ENCODE measurements around the gene SLC35A2. TPM values are rescaled to one million over a fixed set of nuclear protein-coding genes. Genes with fewer than 3 reads are reported as not detected.

The SLC35A2 gene
- total and polyA plus RNA-seq, 10 donors, result 6.2 to 20.8 (median 15.9) TPM

DNA sequence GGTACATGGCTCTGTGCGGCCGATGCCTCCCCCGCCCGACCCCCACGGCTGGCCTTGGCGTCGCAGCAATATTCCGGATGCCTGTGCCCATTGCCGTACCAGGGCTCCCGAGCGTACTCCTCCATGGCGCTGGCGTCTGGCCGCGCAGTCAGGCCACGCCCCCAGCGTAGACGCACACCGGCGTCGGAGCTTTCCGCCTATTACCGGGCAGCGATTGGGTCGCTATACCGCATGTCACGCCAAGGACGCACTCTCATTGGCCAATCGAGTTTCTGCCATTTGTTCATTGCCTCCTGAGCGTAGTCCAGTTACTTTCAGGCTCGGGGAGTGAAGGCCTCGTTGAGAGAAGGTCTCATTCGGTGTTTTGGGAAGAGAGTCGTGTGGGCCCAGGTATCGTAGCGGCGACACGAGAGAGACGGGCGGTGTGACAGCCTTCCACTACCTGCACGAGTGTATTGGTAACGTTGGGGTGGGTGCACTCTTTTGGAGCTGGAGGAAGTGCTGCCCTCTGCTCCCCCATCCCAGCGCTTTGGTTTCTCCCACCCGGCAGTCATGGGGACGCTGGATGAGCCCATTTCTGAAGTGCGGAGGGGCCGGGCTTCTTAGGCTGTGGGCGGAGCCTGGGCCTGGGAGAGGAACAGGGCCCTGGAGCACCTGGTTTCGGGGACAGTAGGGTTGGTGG is 13.7 kb downstream of the SLC35A2 start, which contains the start of the genes PQBP1 and TIMM17B:
Gene PQBP1 (plus strand): TSS at position 306 of the 682 bp plus-strand sequence. CDS start 580 bp downstream, outside the sequence.
Gene TIMM17B (minus strand): TSS at position 144 of the 682 bp plus-strand sequence. CDS start 19 bp downstream, at position 125.
- DNase-seq, result peak; percentile 95
- WGBS, 5 donors, result 0 to 53% (median 1%) methylated on average over 19 to 49 of the region's 49 CpGs
- H3K4me1 ChIP-seq, result peaks cover 2 to 40% (median 22%) of the 10 kb centered on the region in 6 donors
- H3K9me3 ChIP-seq, result peaks cover 0 to 7% (median 0%) of the 10 kb centered on the region in 8 donors
- intact Hi-C loops (cut with DNase I; ENCODE audit: low total_unique reads), result loop anchor here (10.0 kb wide), 2 partner anchors 47 to 93 kb away; partner anchors contain the start of gene HDAC6
- TF ChIP-seq POLR2A (IDR thresholded peaks at IDR 0.05) (peak in 1 of 3 donors; percentile 37), POLR2AphosphoS5 (IDR thresholded peaks at IDR 0.05) (peak; percentile 94 to 96 (median 94))
- TF ChIP-seq, protein P1, sequence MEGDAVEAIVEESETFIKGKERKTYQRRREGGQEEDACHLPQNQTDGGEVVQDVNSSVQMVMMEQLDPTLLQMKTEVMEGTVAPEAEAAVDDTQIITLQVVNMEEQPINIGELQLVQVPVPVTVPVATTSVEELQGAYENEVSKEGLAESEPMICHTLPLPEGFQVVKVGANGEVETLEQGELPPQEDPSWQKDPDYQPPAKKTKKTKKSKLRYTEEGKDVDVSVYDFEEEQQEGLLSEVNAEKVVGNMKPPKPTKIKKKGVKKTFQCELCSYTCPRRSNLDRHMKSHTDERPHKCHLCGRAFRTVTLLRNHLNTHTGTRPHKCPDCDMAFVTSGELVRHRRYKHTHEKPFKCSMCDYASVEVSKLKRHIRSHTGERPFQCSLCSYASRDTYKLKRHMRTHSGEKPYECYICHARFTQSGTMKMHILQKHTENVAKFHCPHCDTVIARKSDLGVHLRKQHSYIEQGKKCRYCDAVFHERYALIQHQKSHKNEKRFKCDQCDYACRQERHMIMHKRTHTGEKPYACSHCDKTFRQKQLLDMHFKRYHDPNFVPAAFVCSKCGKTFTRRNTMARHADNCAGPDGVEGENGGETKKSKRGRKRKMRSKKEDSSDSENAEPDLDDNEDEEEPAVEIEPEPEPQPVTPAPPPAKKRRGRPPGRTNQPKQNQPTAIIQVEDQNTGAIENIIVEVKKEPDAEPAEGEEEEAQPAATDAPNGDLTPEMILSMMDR (IDR thresholded peaks at IDR 0.05 in 8 of 11, conservative IDR thresholded peaks at IDR 0.05 in 3 of 11), result peak in 1 of 11 experiments; percentile 15
- no peaks in the 10 kb centered on the region for H3K27me3 ChIP-seq (replicated peaks in 1 of 7)
- peak within 1 kb of the TSS; percentile 92 to 98 (median 96) for H3K27ac ChIP-seq
- peaks cover 0 to 62% (median 25%) of the 10 kb centered on the region in 6 donors for H3K36me3 ChIP-seq
- H3K4me3 ChIP-seq, result peak within 1 kb of the TSS; percentile 47 to 81 (median 54)

DNA sequence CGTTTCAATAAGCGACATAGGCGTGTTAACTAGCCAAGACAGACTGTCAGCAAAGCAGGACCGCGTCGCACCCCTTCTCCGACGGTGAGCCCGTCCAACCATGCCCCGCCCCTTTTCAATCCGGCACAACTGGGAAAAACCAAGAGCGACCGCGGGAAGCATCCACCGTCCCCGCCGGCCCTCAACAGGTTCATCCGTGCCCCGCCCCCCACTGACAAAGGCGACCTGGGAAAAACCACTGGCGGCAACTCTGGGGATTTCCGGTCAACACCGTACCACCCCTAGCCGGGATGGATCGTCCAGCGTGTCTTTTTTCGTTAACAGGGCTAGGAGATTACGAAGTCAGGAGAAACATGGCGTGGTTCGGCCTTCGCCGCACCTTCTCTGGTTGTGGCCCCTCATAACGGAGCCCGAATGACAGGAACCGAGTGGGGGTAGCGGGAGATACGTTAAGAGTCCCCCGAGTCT is 14.3 kb downstream of the SLC35A2 start:
- no peak for TF ChIP-seq POLR2AphosphoS5 (IDR thresholded peaks at IDR 0.05)
- TF ChIP-seq, protein P1 (IDR thresholded peaks at IDR 0.05 in 8 of 11, conservative IDR thresholded peaks at IDR 0.05 in 3 of 11), result no peak
- Histone ChIP-seq H3K4me1 (peaks cover 2 to 42% (median 23%) of the 10 kb centered on the region in 6 donors), H3K27me3 (replicated peaks in 1 of 7) (no peaks in the 10 kb centered on the region), H3K36me3 (peaks cover 0 to 57% (median 22%) of the 10 kb centered on the region in 6 donors), H3K27ac (peak overlapping the region; percentile 92 to 98 (median 96)), H3K9me3 (peaks cover 0 to 7% (median 0%) of the 10 kb centered on the region in 8 donors), H3K4me3 (peak overlapping the region; percentile 47 to 81 (median 54))
- 0 to 57% (median 1%) methylated on average over 1 to 38 of the region's 38 CpGs for WGBS, 5 donors
- intact Hi-C loops (cut with DNase I; ENCODE audit: low total_unique reads), result loop anchor here (10.0 kb wide), 2 partner anchors 48 to 92 kb away; partner anchors contain the start of gene HDAC6
- peak; percentile 89 for DNase-seq

DNA sequence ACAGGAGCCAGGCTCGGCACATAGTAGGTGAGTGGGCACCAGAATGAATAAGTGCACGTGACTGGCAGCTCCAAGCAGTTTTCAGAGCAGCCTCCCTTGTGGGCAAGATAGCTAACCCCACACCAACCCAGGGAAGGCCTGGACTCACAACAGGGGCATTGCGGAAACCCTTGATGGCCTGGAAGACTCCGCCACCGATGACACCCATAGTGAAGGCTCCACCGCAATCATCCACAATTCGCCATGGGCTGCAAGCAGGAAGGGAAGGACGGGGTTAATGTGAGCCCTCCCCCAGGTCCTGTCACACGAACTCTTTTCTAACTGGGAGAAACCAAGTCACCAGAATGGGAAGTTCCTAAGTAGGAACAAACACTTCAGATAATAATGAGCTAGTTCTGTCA is 14.8 kb downstream of the SLC35A2 start:
- peak; percentile 58 for DNase-seq
- TF ChIP-seq, protein P1 (IDR thresholded peaks at IDR 0.05 in 8 of 11, conservative IDR thresholded peaks at IDR 0.05 in 3 of 11), result no peak
- TF ChIP-seq POLR2A (IDR thresholded peaks at IDR 0.05), result no peak
- 51 to 68% (median 60%) methylated on average over 9 of the region's 9 CpGs for WGBS, 5 donors

More for the DNA sequence above, 14.8 kb downstream of the SLC35A2 start:
- peak overlapping the region in 7 of 8 donors; percentile 92 to 98 (median 96) for H3K27ac ChIP-seq
- intact Hi-C loops (cut with DNase I; ENCODE audit: low total_unique reads), result loop anchor here (10.0 kb wide), 2 partner anchors 48 to 92 kb away; partner anchors contain the start of gene HDAC6
- H3K4me1 ChIP-seq, result peaks cover 2 to 47% (median 25%) of the 10 kb centered on the region in 6 donors
- peaks cover 0 to 52% (median 16%) of the 10 kb centered on the region in 6 donors for H3K36me3 ChIP-seq
- H3K27me3 ChIP-seq (replicated peaks in 1 of 7), result peaks cover 0 to 3% (median 0%) of the 10 kb centered on the region in 7 donors
- peaks cover 0 to 7% (median 0%) of the 10 kb centered on the region in 8 donors for H3K9me3 ChIP-seq
- peak overlapping the region; percentile 47 to 81 (median 54) for H3K4me3 ChIP-seq

Measured in spleen (tissue), 11 donors.